AG09319 (cell line): Measurements from ENCODE around the gene BBOX1.
"Not testable (repeated sequence)": the region's sequence is repeated elsewhere in the genome, so short reads cannot be mapped to it uniquely, and the experiment has no call there.

ENCODE experiments used
- DNase-seq: peaks from one replicate; pipeline ENCODE4 v3.0.0-alpha.2; 2010; ENCODE audit warnings: low read depth; ENCODE audit errors: extremely low read depth
- TF ChIP-seq, protein P1 (sequence below): IDR thresholded peaks from 2 replicates; pipeline ENCODE4 v1.5.1; 2011; ENCODE audit warnings: low read depth, mild to moderate bottlenecking, inconsistent platforms, low read length, moderate library complexity

The BBOX1 gene

DNA sequence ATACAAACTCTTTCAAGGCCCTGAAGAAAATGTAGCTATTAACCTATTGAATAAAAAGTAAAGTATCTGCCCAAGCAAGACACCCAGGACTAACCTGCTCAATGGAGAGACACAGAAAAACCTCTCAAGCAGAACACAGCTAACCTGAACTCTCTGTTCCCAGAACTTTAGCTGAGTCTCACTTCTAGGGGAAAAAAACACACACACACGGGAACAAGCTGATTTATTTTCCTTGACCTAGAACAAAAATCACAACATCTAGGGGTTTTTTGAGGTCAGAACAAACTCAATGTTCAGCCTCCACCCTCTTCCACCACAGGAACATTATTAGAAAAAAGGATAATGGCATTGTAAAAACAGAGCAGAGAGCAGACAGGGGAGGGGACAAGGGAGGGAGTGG, 121.6 kb downstream of the BBOX1 start:
- DNase-seq, result no peak
- TF ChIP-seq, protein P1, sequence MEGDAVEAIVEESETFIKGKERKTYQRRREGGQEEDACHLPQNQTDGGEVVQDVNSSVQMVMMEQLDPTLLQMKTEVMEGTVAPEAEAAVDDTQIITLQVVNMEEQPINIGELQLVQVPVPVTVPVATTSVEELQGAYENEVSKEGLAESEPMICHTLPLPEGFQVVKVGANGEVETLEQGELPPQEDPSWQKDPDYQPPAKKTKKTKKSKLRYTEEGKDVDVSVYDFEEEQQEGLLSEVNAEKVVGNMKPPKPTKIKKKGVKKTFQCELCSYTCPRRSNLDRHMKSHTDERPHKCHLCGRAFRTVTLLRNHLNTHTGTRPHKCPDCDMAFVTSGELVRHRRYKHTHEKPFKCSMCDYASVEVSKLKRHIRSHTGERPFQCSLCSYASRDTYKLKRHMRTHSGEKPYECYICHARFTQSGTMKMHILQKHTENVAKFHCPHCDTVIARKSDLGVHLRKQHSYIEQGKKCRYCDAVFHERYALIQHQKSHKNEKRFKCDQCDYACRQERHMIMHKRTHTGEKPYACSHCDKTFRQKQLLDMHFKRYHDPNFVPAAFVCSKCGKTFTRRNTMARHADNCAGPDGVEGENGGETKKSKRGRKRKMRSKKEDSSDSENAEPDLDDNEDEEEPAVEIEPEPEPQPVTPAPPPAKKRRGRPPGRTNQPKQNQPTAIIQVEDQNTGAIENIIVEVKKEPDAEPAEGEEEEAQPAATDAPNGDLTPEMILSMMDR, result no peak

DNA sequence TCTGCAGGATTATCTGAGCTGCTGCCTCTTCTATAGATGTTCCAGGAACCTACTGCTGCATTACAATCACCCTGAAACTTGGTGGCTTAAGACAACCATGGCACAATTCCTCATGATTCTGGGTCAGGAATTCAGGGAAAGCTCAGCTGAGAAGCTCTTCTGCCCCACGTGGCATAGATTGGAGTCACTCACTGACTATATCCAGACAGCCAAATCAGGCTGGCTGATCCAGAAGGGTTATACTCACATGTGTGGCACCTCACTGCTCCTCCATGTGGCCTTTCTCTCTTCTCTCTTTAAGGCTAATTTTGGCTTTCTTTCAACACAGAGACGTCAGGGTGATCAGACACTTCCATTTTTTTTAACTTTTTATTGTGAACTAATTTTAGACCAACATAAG, 125.5 kb downstream of the BBOX1 start:
- no peak for DNase-seq
- TF ChIP-seq, protein P1, result no peak

DNA sequence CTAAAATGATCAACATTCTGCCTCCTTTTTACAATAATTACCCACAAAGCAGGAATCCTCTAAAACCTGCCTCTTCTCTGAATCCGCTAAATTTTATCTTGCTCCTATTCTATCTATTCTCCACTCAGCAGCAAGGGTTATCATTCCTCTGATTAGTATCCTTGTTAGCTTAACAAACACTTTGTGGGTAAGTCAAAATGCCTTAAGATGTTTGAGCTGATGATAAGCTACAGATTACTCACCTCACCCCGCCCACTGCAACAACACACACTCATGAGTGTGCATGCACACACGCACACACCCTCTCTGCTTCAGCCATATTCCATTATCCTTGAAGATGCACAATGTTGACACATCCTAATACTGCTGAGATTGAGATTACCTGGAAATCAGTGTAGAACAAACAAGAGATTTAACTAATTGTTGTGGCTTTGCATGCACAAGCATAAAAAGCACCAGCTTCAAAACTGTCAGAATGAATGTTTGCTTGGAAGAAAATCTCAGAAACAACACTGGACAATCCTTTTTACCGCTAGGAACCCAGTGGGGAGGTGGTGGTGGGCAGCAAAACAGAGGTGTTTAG, 130.9 kb downstream of the BBOX1 start:
- TF ChIP-seq, protein P1, result no peak
- no peak for DNase-seq

DNA sequence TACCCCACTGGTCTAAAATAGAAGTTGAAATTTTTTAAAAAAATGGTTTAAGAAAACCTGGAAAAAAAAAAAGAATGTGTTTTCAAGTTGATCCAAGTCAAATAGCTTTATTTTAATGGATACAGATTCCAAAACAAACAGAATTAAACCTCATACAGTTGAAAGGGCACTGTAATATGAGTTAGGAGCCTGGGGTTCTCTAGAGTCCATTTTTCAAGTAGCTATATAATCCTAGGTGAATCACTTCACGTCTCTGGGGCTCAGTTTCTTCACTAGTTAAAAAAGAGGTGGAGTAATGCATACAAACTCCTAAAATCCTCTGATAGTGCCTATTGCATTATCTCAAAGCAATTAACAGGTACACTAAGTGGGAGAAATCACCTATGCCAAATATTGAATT, 132.9 kb downstream of the BBOX1 start:
- TF ChIP-seq, protein P1, result no peak
- DNase-seq, result no peak

DNA sequence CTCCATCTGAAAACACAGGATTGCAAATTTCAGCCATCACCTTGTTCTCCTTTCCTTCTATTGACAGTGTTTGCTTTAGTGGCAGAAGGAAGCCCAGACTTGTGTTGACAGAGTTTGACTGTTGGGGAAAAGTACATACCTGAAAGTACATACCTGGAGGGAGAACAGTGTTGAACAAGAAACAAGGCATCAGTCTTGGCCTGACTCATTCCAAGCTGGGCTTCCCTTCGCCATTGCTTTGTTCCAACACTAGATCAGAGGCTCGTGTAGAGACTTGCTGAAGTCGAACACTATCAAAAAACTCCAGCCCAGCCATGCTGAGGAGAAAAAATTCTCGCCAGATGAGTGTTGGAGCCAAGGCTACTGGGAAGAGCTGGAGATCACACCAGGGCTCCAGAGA, 133.4 kb downstream of the BBOX1 start:
- TF ChIP-seq, protein P1, result no peak
- no peak for DNase-seq

DNA sequence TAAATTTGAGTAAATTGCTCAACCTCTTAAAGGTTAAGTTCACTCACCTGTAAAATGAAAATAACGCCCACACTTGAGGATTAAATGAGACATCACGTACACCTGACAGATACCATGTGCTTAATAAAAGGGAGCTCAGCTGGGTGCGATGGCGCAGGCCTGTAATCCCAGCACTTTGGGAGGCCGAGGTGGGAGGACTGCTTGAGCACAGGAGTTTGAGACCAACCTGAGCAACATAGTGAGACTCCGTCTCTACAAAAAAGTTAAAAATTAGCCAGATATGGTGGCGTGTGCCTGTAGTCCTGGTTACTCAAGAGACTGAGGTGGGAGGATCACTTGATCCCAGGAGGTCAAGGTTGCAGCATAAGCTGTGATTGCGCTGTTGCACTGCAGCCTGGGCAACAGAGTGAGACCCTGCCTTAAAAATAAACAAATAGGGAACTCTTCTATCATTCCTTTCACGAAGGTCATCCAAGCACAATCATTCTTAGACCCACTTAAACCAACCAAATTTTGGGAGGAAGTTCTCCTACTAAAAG, 134.1 kb downstream of the BBOX1 start:
- TF ChIP-seq, protein P1, result no peak
- no peak for DNase-seq

DNA sequence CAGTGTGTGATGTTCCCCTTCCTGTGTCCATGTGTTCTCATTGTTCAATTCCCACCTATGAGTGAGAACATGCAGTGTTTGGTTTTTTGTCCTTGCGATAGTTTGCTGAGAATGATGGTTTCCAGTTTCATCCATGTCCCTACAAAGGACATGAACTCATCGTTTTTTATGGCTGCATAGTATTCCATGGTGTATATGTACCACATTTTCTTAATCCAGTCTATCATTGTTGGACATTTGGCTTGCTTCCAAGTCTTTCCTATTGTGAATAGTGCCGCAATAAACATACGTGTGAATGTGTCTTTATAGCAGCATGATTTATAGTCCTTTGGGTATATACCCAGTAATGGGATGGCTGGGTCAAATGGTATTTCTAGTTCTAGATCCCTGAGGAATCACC, 134.9 kb downstream of the BBOX1 start:
- DNase-seq, result not testable (repeated sequence)
